Embryonic facial prominence (tissue), 1 donor: ENCODE results near the gene SKIDA1.

Experiments used
- DNase-seq: peaks from one replicate; pipeline ENCODE4 v3.0.0-alpha.2; 2016; ENCODE audit errors: extremely low spot score

The SKIDA1 gene

DNA sequence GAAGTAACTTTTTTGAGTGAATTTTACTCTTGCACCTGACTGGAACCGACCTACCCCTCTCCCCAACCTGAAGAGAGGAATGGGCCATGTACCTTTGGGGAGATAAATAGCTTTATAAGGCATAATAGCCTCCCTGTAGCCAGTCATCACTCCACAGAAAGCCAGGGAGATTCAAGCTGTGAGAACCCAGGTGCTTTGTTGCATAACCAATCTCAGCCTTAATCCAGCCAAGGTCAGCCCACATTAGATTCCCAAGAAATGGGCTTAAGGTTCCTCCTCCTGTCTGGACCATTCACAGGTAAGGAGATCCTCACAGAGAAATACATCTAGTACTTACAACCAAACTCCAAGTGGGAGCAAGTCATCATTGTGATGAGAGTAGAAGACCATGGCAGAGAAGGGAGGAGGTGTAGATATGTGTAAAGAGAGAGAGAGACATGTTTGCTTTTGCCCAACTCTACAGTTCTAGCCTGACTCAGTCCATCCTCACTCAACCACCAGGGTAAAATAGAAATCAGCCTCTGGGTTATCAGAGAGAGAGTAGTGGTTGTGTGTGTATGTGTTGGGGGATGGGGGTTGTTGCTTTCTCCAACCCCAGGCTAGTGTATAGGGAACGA lies 23.6 kb downstream of the SKIDA1 start:
- DNase-seq: no peak

GRCh38 chr10:21501091-21501490 lies 24.4 kb downstream of the SKIDA1 start:
- no peak for DNase-seq

GRCh38 chr10:21500578-21500910 lies 24.9 kb downstream of the SKIDA1 start:
- no peak for DNase-seq

GRCh38 chr10:21499701-21500577 lies 25.5 kb downstream of the SKIDA1 start:
- no peak for DNase-seq

DNA sequence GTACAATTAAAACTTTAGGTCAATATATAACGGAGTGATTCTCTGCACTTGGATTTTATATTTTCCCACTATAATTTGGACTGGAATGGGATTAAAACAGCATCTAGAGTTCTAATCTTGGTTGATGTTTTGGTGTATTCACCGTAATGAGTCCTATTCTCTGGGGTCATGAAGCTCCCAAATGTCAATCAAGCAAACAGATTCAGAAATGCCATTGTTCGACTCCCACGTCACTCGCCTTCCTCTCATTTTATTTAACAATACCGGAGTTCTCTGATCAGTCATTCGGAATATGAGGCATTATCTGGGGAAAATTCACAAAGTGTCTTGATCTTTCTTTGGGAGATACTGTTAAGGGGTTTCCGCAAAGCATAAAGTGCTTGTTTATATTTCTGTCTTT lies 26.5 kb downstream of the SKIDA1 start:
- no peak for DNase-seq

DNA sequence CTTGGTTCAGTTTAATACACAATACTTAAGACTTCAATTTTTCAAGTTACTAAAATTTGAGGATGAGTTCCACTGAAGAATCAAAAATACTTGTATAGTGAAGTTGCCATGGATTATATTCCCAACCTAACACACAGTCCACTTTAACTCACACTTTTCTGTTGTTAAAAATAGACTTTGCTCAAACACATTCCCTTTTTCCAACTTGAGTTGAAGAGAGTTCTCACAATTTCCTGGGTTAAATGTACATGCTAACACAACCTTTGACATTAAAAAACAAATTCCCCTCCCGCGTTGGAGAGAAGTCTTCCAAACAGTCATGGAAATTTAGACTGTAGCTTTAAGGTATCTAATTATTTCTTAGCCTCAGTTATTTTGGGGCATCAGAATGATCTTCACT lies 27.1 kb downstream of the SKIDA1 start:
- no peak for DNase-seq

DNA sequence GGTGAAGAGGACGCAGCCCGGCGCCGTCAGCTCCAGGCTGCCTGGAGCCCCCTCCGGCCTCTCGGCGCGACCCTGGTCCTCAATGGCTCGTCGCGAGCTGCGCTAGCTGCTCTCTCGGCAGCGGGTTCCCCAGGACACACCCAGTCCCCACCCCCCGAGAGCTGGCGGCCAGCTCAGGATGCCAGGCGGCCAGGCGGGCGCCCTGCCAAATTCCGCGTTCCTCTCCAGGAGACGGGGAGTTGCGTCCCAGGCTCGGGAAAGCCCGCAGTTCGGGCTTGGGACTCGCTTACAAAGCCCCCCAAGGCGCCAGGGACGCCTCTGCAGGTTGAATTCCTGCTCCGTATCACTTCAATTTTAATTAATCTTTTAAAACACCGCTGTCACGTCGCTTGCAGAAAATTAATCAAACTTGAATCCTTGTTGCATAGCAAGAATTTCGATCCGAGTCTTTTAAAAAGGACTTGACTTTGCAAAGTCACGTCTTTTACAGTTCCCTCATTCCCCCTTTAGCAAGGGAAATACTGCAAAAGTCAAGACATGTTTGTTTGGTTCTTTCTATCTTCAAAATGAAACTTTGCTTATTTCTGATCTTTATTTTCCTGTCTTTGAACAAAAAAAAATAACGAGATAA lies 28.2 kb downstream of the SKIDA1 start:
- no peak for DNase-seq

DNA sequence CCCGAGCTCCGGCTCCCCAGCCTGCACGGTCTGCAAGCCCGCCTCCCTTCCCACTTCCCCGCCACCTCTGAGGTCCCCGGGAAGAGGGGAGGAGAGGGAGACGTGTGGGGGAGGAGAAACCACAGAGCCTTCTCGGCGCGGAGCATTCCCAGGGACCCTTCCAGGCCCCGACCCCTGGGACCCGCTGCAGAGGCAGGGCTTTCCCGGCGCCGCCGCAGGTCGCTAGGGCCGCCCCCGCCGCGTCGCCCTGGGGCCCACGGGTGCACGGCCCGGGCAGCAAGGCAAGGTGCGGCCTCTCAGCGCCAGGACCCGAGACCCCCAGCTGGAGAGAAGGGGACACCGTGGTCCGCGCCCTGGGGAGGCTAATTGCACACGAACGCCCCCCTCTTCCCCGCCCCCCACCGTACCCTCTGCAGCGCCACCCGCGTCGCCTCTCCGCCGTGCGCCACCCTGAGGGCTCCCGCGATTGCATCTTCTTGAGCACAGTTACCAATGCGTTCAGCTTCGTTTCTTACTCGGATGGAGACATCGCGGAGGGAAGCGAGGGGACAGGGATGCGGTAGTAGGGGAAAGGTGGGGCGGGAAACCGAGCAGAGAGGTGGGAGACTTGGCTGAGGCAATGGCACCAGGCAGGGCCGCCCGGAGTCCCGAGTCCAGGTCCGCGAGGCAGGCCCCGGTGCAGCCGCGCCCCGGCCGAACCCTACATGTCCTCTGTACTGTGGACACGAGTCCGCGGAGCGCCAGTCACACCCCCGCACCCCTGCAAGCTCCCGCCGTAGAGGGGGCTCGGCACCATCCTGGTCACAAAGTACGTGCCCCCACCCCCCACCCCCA lies 28.9 kb downstream of the SKIDA1 start:
- no peak for DNase-seq

DNA sequence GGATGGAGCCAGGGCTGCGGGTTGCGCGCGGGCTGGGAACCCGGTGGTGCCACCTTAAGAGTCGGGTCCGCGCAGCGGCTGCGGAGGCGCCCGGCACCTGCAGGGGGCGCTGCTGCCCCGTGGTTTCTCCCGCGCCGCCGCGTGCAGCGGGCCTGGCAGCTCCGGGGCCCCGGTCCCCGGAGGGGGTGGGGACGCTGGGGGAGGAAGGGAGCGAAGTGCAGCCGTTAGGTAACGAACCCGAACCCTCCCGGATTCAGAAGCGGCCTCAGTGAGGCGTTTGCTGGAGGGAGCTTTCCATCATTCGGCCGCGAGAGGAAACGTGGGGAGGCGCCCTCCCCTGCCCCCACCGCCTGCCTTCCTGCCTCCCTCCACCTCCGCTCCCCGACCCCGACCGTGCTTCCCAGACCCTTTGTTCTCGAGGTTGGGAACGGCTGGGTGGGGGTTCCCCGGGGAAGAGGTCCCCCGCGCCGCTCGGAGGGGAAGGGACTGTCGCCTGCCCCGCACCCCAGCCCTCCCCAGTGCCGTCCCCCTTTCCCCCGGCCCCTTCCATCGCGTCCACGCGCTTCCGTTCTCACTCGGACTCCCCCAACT lies 29.6 kb downstream of the SKIDA1 start:
- no peak for DNase-seq

DNA sequence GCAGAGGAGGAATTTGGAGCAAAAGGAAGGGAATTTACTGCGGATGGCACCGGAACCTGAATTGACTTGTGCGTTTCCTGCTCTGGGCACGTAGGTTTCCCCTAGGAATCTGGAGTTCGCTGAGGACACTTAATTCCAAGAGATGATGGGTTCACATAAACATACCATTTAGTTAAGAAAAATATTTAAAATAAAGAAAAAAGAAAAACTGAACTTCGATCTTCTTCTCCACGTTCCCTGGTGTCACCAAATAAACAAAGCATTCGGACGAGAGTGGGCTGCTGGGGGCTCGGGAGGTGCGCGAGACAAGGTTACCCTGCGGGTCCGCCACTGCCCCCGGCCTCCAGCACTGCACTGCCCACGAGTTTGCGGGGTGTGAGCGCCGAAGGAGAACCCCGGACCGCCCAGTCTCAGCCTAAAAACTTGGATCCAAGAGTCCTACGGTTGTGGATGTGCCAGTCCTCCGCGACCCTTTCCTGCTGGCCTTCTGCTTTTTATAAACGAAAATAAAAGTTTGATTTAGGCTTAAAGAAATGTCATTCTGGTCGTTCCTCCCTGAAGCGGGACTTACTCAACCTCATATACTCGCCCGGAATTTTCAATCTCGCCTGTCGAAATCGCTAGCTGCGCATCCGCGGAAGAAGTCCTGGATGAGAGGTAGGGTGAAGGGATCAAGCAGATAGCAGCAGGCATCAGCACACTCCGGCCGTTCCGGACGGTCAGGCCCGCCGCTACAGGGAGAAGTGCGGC lies 30.3 kb downstream of the SKIDA1 start:
- DNase-seq: no peak

DNA sequence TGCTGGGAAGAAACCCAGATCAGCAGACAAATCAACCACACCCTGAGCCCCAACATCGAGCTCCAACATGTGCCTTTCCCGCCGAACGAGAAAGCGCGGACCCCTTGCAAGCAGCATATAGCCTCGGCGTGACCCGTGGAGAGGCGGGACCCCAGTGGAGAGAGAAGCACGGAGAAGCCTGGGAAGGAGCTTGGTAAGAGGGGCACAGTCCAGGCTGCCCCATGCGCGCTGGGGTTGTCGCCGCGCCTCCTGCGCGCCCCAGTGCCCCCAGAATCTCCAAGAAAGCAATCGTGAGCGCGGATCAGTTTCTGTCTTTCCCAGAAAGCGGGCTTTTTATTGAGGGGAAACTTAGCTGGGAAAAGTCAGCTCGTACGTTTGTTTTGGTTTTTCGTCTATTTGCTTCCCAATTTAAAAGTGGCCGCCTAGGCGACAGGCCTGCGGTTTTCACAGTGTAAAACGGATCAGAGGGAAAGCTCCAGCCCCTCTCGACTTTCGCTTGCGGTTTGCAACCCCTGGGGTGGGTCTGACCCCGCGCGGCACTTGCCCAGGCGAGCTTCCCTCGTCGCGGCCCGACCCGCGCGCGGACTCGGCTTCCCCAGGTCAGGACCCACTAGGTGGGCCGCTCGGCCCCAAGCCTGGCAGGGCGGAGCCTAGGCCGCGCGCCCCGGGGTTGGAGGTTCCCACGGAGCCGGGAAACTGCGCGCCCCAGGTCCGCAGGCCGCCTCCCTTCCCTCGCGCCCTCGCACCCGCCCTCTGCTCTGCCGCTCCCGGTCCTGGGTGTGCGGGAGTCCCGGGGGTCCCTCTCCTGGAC lies 31.1 kb downstream of the SKIDA1 start:
- DNase-seq: no peak

DNA sequence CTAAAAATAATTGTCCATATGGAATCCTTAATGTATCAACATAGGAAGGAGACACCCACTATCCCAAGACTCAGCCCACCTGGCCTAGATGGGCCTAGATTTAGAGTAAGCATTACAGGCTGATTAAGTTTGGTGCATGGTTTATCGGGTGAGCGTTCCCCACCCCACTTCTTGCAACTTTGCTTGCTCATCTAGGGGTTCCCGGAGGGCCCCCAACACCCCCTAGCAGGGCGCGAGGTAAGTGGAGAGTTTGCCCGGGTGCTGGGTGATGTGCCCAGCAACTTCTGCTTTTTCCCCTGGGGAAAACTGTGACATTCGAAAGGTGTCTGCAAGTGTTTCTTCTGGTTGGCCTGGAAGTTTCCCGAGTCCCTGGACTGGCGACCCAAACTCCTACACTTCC lies 31.7 kb downstream of the SKIDA1 start:
- no peak for DNase-seq

- DNase-seq: no peak
These were observed 33.1 kb downstream of the SKIDA1 start for GRCh38 chr10:21492421-21492820.

DNA sequence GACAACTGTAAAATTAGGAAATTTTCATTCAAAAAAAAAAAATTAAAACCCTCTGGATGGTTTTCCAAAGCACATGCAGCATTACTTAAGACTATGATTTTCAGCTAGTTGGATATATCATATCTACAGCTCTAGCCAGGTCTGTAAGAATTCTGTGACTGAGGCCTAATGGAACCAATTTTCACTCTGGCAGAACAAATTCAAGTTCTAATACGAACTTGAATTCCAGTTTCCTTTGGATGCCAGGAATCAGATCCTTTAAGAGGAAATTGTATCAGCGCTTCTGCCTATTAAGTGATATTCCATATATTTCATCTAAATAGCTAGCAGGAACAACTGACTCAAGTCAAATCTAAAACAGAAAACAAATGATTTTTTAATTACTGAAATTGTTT lies 34.8 kb downstream of the SKIDA1 start:
- no peak for DNase-seq

GRCh38 chr10:21490028-21490710 lies 35.3 kb downstream of the SKIDA1 start:
- no peak for DNase-seq

DNA sequence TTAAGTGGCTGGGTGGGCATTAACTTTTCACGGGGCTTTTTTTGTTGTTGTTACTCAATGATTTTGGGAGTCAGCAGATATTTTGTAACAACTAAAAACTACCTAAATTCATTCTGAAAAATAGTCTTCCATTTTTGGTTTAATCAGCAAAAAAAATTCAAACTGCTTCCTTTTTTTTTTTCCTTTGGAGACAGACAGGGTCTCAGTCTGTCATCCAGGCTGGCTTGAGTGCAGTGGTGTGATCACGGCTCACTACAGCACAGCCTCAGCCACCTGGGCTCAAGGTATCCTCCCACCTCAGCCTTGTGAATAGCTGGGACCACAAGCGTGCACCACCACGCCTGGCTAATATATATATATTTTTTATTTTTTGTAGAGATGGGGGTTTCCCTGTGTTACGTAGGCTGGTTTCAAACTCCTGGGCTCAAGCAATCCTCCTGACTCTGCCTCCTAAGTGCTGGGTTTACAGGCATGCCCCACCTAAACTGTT lies 36.5 kb downstream of the SKIDA1 start:
- DNase-seq: no peak

DNA sequence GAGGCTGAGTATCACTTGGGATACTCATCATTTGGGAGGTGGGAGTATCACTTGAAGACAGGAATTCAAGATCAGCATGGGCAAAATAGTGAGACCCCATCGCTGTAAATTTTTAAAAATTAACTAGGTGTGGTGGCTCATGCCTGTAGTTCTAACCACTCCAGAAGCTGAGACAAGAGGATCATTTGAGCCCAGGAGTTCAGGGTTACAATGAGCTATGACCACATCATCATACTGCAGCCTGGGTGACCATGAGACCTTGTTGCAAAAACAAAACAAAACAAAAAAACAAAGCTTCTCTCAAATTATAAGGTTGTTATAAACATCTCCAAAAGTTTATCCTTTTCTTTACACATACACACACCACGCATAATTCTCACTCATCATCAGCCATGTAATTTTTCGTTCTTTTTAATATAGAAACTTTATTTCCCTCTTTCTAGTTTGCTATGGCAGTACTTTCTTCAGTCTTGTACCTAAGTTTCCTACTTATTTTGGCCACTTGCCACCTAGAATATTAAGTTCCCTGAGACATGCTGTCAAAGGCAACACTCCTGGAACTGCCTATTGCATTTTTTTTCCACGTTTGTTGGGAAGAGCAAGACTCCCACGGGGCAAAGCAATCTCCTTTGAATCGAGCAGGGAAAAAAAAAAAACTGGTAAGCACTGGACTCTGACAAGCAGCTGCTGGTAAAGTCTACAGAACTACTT lies 37.1 kb downstream of the SKIDA1 start:
- DNase-seq: no peak

DNA sequence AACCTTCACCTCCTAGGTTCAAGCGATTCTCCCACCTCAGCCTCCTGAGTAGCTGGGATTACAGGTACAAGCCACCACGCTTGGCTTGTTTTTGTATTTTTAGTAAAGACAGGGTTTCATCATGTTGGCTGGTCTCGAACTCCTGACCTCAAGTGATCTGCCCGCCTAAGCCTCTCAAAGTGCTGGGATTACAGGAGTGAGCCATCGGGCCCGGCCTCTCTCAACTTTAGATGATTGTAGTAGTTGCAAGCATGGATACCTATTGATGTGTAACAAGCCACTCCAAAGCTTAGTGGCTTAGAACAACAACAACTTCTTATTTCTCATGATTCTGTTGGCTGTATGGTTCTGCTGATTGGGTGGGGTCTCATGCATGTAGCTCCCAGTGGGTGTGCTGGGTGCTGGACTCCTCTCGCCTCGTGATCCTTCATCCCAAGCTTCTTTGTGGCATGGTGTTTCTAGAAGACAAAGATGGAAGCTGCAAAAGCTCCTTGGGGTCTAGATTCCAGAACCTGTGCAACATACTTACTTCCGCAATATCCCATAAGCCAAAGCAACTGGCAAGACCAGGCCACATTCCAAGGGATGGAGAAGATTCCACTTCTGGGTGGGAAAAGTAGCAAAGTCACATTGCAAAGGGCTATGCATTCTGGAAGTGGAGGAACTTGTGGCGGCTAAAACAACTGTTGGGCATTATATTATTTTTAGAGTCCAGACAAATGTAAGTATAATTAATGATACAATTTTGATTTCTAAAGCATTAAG lies 37.9 kb downstream of the SKIDA1 start:
- no peak for DNase-seq
